ENCODE measurements around the gene CAMTA1.

DNA sequence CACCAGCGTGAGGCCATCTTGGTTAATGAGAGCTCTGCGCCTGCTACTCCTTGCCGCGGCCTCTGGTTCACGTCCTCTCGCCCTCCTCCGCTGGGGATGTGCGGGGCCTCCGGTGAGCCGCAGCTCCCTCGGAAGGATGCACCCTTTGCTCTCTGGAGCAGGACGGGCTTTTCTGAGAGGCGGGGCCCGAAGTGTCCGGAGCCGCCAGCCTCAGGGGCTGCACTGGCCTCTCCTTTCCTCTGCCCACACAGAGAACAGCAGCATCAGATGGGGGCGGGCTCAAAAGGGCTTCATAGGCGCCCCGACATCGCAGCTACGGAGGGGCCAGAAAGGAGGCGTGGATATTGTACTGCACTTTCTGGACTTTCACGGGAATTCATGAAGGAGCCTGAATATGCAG lies 284.7 kb downstream of the CAMTA1 start:
- TF ChIP-seq, protein P1, sequence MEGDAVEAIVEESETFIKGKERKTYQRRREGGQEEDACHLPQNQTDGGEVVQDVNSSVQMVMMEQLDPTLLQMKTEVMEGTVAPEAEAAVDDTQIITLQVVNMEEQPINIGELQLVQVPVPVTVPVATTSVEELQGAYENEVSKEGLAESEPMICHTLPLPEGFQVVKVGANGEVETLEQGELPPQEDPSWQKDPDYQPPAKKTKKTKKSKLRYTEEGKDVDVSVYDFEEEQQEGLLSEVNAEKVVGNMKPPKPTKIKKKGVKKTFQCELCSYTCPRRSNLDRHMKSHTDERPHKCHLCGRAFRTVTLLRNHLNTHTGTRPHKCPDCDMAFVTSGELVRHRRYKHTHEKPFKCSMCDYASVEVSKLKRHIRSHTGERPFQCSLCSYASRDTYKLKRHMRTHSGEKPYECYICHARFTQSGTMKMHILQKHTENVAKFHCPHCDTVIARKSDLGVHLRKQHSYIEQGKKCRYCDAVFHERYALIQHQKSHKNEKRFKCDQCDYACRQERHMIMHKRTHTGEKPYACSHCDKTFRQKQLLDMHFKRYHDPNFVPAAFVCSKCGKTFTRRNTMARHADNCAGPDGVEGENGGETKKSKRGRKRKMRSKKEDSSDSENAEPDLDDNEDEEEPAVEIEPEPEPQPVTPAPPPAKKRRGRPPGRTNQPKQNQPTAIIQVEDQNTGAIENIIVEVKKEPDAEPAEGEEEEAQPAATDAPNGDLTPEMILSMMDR (conservative IDR thresholded peaks at IDR 0.05; ENCODE audit: low read depth, low read length), result no peak
- TF ChIP-seq EZH2 (IDR thresholded peaks at IDR 0.05; ENCODE audit: borderline replicate concordance, low read depth, low read length, poor library complexity, severe bottlenecking), result no peak

All from A673 (cell line).